ENCODE data around the gene STAT5B. TPM values are rescaled to one million over a fixed set of nuclear protein-coding genes. Genes with fewer than 3 reads are reported as not detected.

Gene STAT5B
- total and polyA plus RNA-seq, 2 of the 8 experiments (the other 6 are each of a cell fraction or from before 2014, with no cell fraction given): 35.3 to 52.6 TPM

- no peak for TF ChIP-seq ATF2 (IDR thresholded peaks at IDR 0.05; ENCODE audit: low read length)
Measured at GRCh38 chr17:42227849-42228700, 48.1 kb downstream of the STAT5B start (continued).

All from H1 (cell line).